Panc1 (cell line): ENCODE measurements around the gene MOGAT3. TPM values are rescaled to one million over a fixed set of nuclear protein-coding genes. Genes with fewer than 3 reads are reported as not detected.

Experiments
- ATAC-seq: fragments of 200-7000 bp; cut with Tn5 transposase; 2 replicates; pipeline ENCODE4 v1.9.1; 2020; ENCODE audit warnings: mild to moderate bottlenecking, moderate library complexity
- BruUV-seq: library from RNA; stranded (reverse); fragments of 400-500 nt; replicated peaks from 2 replicates; lab custom pipeline; 2021; lab: Mats Ljungman, UMichigan
- CTCF ChIA-PET: fragments of 300-600 bp; sonication (Branson Sonifier 250); formaldehyde crosslinking; loops from one replicate; lab custom pipeline; 2022; ENCODE audit warnings: antibody characterized with exemption; lab: Charles Lee
- POLR2A ChIA-PET: fragments of 300-600 bp; sonication (Branson Sonifier 250); formaldehyde crosslinking; loops from one replicate; lab custom pipeline; 2022; ENCODE audit warnings: antibody characterized with exemption; lab: Charles Lee
- DNase-seq: peaks from one replicate; pipeline ENCODE4 v3.0.0-alpha.2; 2010; ENCODE audit warnings: low read depth, low spot score
- H3K27ac ChIP-seq: 2 replicates; pipeline ENCODE4 v1.5.1; 2011; ENCODE audit warnings: mild to moderate bottlenecking, low read length, inconsistent platforms
- H3K27me3 ChIP-seq: fragments of 200-500 bp; sonication (Bioruptor generic); 2 replicates; pipeline ENCODE4 v1.6.0; 2014; ENCODE audit warnings: low read length, inconsistent platforms; ENCODE audit not compliant: control insufficient read depth, insufficient read depth
- H3K36me3 ChIP-seq: fragments of 200-500 bp; sonication (Bioruptor generic); 2 replicates; pipeline ENCODE4 v1.5.1; 2014; ENCODE audit warnings: inconsistent platforms, mild to moderate bottlenecking, low read length, moderate library complexity; ENCODE audit not compliant: control insufficient read depth, insufficient read depth
- H3K4me1 ChIP-seq: 2 replicates; pipeline ENCODE4 v1.5.1; 2011; ENCODE audit warnings: inconsistent platforms, mild to moderate bottlenecking, low read length, moderate library complexity; ENCODE audit not compliant: control insufficient read depth, insufficient read depth
- H3K4me3 ChIP-seq, 2 experiments: 2 replicates each; pipeline ENCODE4 v1.5.1; 2011 to 2012; ENCODE audit warnings: low read depth in 2 of 2, low read length in 2 of 2, mild to moderate bottlenecking in 2 of 2, inconsistent platforms in 1 of 2, moderate library complexity in 1 of 2
- H3K9me3 ChIP-seq: fragments of 200-500 bp; sonication (Bioruptor generic); 2 replicates; pipeline ENCODE4 v1.5.1; 2014; ENCODE audit warnings: low read depth, mild to moderate bottlenecking, inconsistent platforms, low read length, moderate library complexity; ENCODE audit not compliant: control insufficient read depth, insufficient read depth
- POLR2AphosphoS5 ChIP-seq: IDR thresholded peaks from 2 replicates; pipeline ENCODE4 v1.6.1; 2012; ENCODE audit warnings: mild to moderate bottlenecking, low read depth, low read length, moderate library complexity
- SIN3A ChIP-seq: IDR thresholded peaks from 2 replicates; pipeline ENCODE4 v1.6.1; 2012; ENCODE audit warnings: low read depth, mild to moderate bottlenecking, low read length, moderate library complexity, borderline replicate concordance; ENCODE audit not compliant: insufficient read depth
- TCF7L2 ChIP-seq: IDR thresholded peaks from 2 replicates; pipeline ENCODE4 v1.6.1; 2011; ENCODE audit warnings: mild to moderate bottlenecking, low read depth, low read length, inconsistent platforms
- in situ Hi-C: cut with HindIII; loops from 2 replicates; pipeline ENCODE4 v1.10.0; 2016; ENCODE audit warnings: low sequenced_read_pairs, low pct_unique_long_range_greater_than_20kb
- intact Hi-C: fragments of 100-400 bp; cut with micrococcal nuclease; formaldehyde crosslinking; loops from one replicate; pipeline ENCODE4 v1.10.0; 2022; ENCODE audit not compliant: unreplicated experiment
- total RNA-seq: library from RNA; stranded (reverse); gene quantifications from one replicate; pipeline ENCODE4 v1.2.1, GENCODE V29; 2021; ENCODE audit not compliant: unreplicated experiment
- TF ChIP-seq, protein P1 (sequence below), 2 experiments: IDR thresholded peaks; 2 replicates each; pipeline ENCODE4 v1.6.1; 2011 to 2012; ENCODE audit warnings: low read depth in 2 of 2, control low read depth in 1 of 2, low read length in 1 of 2, mild to moderate bottlenecking in 1 of 2, moderate library complexity in 1 of 2; ENCODE audit not compliant: insufficient read depth in 1 of 2
- TF ChIP-seq, protein P2 (sequence below): fragments of 450-650 bp; IDR thresholded peaks from 2 replicates; pipeline ENCODE4 v1.5.1; 2017; ENCODE audit warnings: mild to moderate bottlenecking

MOGAT3 gene
- total RNA-seq, 1 experiment from 2014 or later, result 0.23 TPM

DNA sequence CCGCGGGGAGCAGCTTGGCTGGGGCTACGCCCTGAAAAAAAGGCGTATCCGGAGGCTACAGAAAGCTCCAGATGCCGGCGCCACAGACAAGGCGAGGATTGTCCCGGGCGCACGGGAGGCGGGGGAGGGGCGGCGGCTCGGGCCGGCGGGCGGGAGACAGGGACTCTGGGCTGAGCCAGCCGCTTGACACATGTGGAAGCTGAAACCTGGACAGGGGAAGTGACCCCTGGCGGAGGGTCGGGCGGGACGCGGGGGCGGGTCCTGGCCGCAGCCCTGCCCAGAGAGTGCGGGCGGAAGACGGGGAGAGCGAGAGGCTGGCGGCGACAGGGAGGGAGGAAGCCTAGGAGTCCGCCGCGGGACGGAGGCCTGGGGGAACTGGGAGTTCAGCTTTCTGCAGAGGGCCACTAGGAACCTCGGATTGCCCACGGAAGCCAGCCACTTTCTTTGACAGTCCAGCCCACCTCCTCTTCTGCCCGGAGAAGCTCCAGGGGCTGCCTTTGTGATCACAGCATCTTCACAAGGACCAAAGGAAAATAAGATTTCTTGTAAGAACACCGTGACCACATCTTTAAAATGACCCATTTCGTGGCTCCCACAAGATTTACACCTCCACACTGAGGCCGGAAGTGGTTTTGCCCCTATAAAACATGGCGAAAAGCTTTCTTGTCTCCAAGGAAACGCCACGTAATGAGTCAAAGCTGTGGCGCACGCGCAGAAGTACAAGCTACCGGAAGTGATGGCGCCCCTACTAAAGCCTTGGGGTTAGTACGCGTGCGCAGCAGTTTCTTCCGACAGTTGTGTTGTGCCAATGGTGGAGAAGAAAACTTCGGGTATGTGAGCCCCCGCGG lies 16.8 kb upstream of the MOGAT3 start, which contains the start of the genes PLOD3 and ZNHIT1:
TSS of gene PLOD3 (minus strand) at position 194 of the 848 bp plus-strand sequence. CDS start 307 bp downstream, outside the sequence.
TSS of gene ZNHIT1 (plus strand) at position 778 of the 848 bp plus-strand sequence. CDS start at position 809, 31 bp downstream.
- H3K4me1 ChIP-seq, result peaks cover 13% of the 10 kb centered on the region
- peak within 1 kb of the TSS; percentile 95 for H3K27ac ChIP-seq
- ATAC-seq, result peak; percentile 94
- no peaks in the 10 kb centered on the region; the same call in 1 of the 2 replicates for H3K36me3 ChIP-seq
- TF ChIP-seq POLR2AphosphoS5, result peak; percentile 91
- peak; percentile 85; the same call in 1 of the 2 replicates for TF ChIP-seq SIN3A
- TF ChIP-seq, protein P1, sequence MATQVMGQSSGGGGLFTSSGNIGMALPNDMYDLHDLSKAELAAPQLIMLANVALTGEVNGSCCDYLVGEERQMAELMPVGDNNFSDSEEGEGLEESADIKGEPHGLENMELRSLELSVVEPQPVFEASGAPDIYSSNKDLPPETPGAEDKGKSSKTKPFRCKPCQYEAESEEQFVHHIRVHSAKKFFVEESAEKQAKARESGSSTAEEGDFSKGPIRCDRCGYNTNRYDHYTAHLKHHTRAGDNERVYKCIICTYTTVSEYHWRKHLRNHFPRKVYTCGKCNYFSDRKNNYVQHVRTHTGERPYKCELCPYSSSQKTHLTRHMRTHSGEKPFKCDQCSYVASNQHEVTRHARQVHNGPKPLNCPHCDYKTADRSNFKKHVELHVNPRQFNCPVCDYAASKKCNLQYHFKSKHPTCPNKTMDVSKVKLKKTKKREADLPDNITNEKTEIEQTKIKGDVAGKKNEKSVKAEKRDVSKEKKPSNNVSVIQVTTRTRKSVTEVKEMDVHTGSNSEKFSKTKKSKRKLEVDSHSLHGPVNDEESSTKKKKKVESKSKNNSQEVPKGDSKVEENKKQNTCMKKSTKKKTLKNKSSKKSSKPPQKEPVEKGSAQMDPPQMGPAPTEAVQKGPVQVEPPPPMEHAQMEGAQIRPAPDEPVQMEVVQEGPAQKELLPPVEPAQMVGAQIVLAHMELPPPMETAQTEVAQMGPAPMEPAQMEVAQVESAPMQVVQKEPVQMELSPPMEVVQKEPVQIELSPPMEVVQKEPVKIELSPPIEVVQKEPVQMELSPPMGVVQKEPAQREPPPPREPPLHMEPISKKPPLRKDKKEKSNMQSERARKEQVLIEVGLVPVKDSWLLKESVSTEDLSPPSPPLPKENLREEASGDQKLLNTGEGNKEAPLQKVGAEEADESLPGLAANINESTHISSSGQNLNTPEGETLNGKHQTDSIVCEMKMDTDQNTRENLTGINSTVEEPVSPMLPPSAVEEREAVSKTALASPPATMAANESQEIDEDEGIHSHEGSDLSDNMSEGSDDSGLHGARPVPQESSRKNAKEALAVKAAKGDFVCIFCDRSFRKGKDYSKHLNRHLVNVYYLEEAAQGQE (IDR thresholded peaks at IDR 0.05; ENCODE audit: insufficient read depth in 1 of 2, low read depth in 2 of 2, low read length in 1 of 2), result no peak
- in situ Hi-C loops (no loop called here), intact Hi-C loops (no loop called here)
- BruUV-seq, result no TSS peak
- H3K27me3 ChIP-seq, result no peaks in the 10 kb centered on the region
- peak; percentile 96 for DNase-seq
- peak within 1 kb of the TSS; percentile 85 to 97 for H3K4me3 ChIP-seq
- CTCF ChIA-PET, result interaction anchor here (0.6 to 1.7 kb wide), 4 partner anchors 26 to 326 kb away, joined by 3 to 9 read pairs (median 6); partner anchors contain the start of gene FIS1
- POLR2A ChIA-PET, result interaction anchor here (0.6 to 1.5 kb wide), 11 partner anchors 14 to 594 kb away, joined by 3 to 10 read pairs (median 5); partner anchors contain the start of gene ACTL6B
- no peaks in the 10 kb centered on the region for H3K9me3 ChIP-seq

DNA sequence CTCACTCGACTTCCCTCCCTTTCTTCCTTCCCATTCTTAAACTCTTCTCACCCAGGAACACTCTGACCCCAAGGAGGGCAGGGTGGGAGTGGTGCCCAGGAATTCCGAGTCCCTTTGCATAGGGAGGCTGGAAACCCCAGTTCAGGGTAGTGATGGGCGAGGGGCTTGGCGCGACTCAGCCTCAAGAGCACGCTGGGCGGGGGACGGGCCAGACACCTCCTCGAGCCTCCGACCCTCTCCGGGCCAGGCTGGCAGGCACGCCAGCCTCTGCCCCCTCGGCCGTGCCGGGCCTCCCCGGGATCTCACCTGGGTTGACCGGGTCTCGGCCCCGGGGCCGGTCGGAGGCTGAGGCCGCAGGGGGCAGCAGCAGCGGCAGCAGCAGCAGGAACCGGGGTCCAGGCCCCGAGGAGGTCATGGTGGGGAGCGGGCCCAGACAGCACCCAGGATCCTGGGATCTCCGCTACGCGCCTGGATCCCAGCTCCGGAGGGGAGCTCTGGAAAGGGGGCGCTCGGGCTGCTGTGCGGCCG lies 16.1 kb upstream of the MOGAT3 start:
- peaks cover 13% of the 10 kb centered on the region for H3K4me1 ChIP-seq
- no peak; the same call in none of the 2 replicates for ATAC-seq
- BruUV-seq, result no TSS peak
- peak overlapping the region; percentile 95 for H3K27ac ChIP-seq
- ChIA-PET CTCF (interaction anchor here (0.6 to 1.7 kb wide), 3 partner anchors 27 to 325 kb away, joined by 3 to 9 read pairs (median 3); no protein-coding TSS in a partner anchor), POLR2A (interaction anchor here (0.6 to 1.5 kb wide), 4 partner anchors 22 to 560 kb away, joined by 3 to 10 read pairs (median 6); partner anchors contain the start of gene ACTL6B)
- H3K36me3 ChIP-seq, result no peaks in the 10 kb centered on the region; the same call in 1 of the 2 replicates
- no peaks in the 10 kb centered on the region for H3K27me3 ChIP-seq
- in situ Hi-C loops, result no loop called here
- peak overlapping the region; percentile 85 to 97 for H3K4me3 ChIP-seq
- no peak for DNase-seq
- intact Hi-C loops, result no loop called here
- H3K9me3 ChIP-seq, result no peaks in the 10 kb centered on the region
- no peak for TF ChIP-seq SIN3A
- TF ChIP-seq, protein P1 (IDR thresholded peaks at IDR 0.05; ENCODE audit: insufficient read depth in 1 of 2, low read depth in 2 of 2, low read length in 1 of 2), result no peak
- TF ChIP-seq TCF7L2, result no peak
- no peak for TF ChIP-seq POLR2AphosphoS5
- TF ChIP-seq, protein P2, sequence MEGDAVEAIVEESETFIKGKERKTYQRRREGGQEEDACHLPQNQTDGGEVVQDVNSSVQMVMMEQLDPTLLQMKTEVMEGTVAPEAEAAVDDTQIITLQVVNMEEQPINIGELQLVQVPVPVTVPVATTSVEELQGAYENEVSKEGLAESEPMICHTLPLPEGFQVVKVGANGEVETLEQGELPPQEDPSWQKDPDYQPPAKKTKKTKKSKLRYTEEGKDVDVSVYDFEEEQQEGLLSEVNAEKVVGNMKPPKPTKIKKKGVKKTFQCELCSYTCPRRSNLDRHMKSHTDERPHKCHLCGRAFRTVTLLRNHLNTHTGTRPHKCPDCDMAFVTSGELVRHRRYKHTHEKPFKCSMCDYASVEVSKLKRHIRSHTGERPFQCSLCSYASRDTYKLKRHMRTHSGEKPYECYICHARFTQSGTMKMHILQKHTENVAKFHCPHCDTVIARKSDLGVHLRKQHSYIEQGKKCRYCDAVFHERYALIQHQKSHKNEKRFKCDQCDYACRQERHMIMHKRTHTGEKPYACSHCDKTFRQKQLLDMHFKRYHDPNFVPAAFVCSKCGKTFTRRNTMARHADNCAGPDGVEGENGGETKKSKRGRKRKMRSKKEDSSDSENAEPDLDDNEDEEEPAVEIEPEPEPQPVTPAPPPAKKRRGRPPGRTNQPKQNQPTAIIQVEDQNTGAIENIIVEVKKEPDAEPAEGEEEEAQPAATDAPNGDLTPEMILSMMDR, result no peak
